Measurements from ENCODE around the gene RFX8. TPM values are rescaled to one million over a fixed set of nuclear protein-coding genes. Genes with fewer than 3 reads are reported as not detected.

Gene RFX8
- polyA plus RNA-seq, 1 of the 3 experiments (the other 2 are of a cell fraction) = 0.07 TPM

DNA sequence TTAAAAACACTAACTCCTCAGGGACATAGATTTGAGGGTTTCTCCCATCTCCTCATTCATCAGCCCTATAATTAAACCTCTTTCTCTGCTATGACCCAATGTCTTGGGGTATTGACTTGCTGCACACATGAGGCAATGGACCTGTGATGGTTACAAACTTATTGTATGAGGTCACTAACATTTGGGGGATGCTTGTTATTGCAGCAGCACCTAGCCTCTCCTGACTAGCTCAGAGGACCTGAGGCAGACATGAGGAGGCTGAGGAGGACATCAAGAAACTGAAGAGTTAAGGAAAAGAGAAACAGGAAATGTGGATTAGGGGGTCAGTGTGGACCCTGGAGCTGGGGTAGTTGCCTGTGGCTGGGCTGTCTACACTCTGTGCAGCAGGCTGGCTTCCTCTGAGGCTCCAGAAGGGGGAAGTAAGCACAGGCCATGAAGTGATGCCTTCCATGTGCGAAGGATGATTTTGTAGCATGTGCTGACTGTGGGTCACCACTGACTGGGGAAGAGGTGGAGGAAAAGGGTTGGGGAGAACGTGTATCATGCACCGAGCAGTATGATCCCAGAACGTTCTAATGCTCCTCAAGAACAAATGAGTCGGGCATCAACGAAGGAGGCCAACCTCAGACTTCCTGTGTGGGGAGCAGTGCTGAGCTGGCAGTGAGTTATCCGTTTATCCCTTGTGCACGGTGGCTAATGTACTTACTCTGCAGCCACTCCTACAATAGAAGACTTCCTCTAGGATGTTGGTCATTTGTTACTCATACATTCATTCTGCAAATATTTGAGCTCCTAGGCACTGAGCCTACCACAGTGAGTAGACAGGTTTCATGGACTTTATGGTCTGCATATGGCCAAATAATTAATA lies 42.1 kb upstream of the RFX8 start:
- H3K9me3 ChIP-seq = no peaks in the 10 kb centered on the region
- H3K27ac ChIP-seq (ENCODE audit: low read depth in 2 of 2, low read length in 1 of 2) = peak overlapping the region; percentile 65 to 96
- no peaks in the 10 kb centered on the region for H3K9me2 ChIP-seq
- 40% methylated on average over 4 of the region's 8 CpGs for WGBS (ENCODE audit: low lambda C conversion rate)
- peaks cover 31% of the 10 kb centered on the region for H3F3A ChIP-seq (replicated peaks; ENCODE audit: insufficient read depth)
- ChIA-PET POLR2A (interaction anchor here (1.0 kb wide), 1 partner anchor 180 kb away, joined by 3 read pairs; no protein-coding TSS in a partner anchor), CTCF (interaction anchor here (1.4 to 3.8 kb wide), 3 partner anchors 98 to 357 kb away, joined by 3 to 21 read pairs (median 4); no protein-coding TSS in a partner anchor)
- H3K4me3 ChIP-seq (ENCODE audit: low read depth in 2 of 2, low read length in 1 of 2) = peak overlapping the region in 1 of 2 experiments; percentile 26; a peak in 1 of 4 replicates
- H3K79me2 ChIP-seq (ENCODE audit: insufficient read depth) = no peaks in the 10 kb centered on the region
- H4K20me1 ChIP-seq (ENCODE audit: insufficient read depth) = no peaks in the 10 kb centered on the region
- H3K36me3 ChIP-seq (replicated peaks in 1 of 2; ENCODE audit: control insufficient read depth in 1 of 2, insufficient read depth in 2 of 2, low read length in 1 of 2) = no peaks in the 10 kb centered on the region
- H2AFZ ChIP-seq (ENCODE audit: low read depth) = 0 out of 2 replicates have a peak overlapping the region, but pooled peaks have one; percentile 17
- H3K4me1 ChIP-seq (ENCODE audit: control insufficient read depth in 1 of 2, insufficient read depth in 2 of 2, low read depth in 1 of 2, low read length in 1 of 2) = peaks cover 9 to 43% of the 10 kb centered on the region in 2 experiments; a peak in 3 of 4 replicates
- H3K9ac ChIP-seq = peak overlapping the region; percentile 65; the same call in 1 of the 2 replicates
- H3K4me2 ChIP-seq = peak overlapping the region; percentile 77; the same call in 1 of the 2 replicates
- DNase-seq = no peak
- H3K27me3 ChIP-seq (ENCODE audit: insufficient read depth) = no peaks in the 10 kb centered on the region
- TF ChIP-seq RCOR1 (IDR thresholded peaks at IDR 0.05; ENCODE audit: low read length) (no peak), MEF2A (IDR thresholded peaks at IDR 0.05; ENCODE audit: borderline replicate concordance, low read depth) (no peak), TAF1 (IDR thresholded peaks at IDR 0.05; ENCODE audit: borderline replicate concordance, low read depth, low read length) (no peak), GABPA (IDR thresholded peaks at IDR 0.05; ENCODE audit: low read depth) (peak; percentile 50), FOXJ3 (CRISPR knock-in tag; IDR thresholded peaks at IDR 0.05) (no peak), RXRA (IDR thresholded peaks at IDR 0.05; ENCODE audit: borderline replicate concordance, low read depth) (peak; percentile 79; the same call in 1 of the 2 replicates), ELF1 (IDR thresholded peaks at IDR 0.05) (no peak), MXI1 (IDR thresholded peaks at IDR 0.05; ENCODE audit: low read depth, low read length) (no peak), NRF1 (IDR thresholded peaks at IDR 0.05; ENCODE audit: low read depth, low read length) (no peak), YY1 (IDR thresholded peaks at IDR 0.05; ENCODE audit: low read depth) (no peak), CHD2 (IDR thresholded peaks at IDR 0.05; ENCODE audit: low read length, partially characterized antibody) (no peak), TCF12 (IDR thresholded peaks at IDR 0.05) (peak; percentile 83), FOXM1 (IDR thresholded peaks at IDR 0.05; ENCODE audit: low read depth) (0 out of 2 replicates have a peak, but pooled peaks have one; percentile 66), TEAD4 (IDR thresholded peaks at IDR 0.05; ENCODE audit: borderline replicate concordance, insufficient read depth) (peak; percentile 67; the same call in 1 of the 2 replicates), POLR2AphosphoS5 (IDR thresholded peaks at IDR 0.05; ENCODE audit: low read depth, low read length) (peak; percentile 45; the same call in 1 of the 2 replicates), EP300 (IDR thresholded peaks at IDR 0.05; ENCODE audit: borderline replicate concordance in 1 of 2, low read depth in 1 of 2, low read length in 1 of 2) (peak in 1 of 2 experiments; percentile 87; a peak in 2 of 4 replicates), NFIC (IDR thresholded peaks at IDR 0.05; ENCODE audit: borderline replicate concordance) (peak; percentile 75), JUND (IDR thresholded peaks at IDR 0.05) (peak; percentile 80), SIN3A (IDR thresholded peaks at IDR 0.05; ENCODE audit: borderline replicate concordance, low read depth, low read length) (no peak), EZH2phosphoT487 (IDR thresholded peaks at IDR 0.05; ENCODE audit: borderline replicate concordance, low read depth) (no peak)
- TF ChIP-seq, protein P1, sequence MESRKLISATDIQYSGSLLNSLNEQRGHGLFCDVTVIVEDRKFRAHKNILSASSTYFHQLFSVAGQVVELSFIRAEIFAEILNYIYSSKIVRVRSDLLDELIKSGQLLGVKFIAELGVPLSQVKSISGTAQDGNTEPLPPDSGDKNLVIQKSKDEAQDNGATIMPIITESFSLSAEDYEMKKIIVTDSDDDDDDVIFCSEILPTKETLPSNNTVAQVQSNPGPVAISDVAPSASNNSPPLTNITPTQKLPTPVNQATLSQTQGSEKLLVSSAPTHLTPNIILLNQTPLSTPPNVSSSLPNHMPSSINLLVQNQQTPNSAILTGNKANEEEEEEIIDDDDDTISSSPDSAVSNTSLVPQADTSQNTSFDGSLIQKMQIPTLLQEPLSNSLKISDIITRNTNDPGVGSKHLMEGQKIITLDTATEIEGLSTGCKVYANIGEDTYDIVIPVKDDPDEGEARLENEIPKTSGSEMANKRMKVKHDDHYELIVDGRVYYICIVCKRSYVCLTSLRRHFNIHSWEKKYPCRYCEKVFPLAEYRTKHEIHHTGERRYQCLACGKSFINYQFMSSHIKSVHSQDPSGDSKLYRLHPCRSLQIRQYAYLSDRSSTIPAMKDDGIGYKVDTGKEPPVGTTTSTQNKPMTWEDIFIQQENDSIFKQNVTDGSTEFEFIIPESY (IDR thresholded peaks at IDR 0.05; ENCODE audit: borderline replicate concordance, low read depth) = peak; percentile 54; the same call in 1 of the 2 replicates
- TF ChIP-seq, protein P2, sequence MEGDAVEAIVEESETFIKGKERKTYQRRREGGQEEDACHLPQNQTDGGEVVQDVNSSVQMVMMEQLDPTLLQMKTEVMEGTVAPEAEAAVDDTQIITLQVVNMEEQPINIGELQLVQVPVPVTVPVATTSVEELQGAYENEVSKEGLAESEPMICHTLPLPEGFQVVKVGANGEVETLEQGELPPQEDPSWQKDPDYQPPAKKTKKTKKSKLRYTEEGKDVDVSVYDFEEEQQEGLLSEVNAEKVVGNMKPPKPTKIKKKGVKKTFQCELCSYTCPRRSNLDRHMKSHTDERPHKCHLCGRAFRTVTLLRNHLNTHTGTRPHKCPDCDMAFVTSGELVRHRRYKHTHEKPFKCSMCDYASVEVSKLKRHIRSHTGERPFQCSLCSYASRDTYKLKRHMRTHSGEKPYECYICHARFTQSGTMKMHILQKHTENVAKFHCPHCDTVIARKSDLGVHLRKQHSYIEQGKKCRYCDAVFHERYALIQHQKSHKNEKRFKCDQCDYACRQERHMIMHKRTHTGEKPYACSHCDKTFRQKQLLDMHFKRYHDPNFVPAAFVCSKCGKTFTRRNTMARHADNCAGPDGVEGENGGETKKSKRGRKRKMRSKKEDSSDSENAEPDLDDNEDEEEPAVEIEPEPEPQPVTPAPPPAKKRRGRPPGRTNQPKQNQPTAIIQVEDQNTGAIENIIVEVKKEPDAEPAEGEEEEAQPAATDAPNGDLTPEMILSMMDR (IDR thresholded peaks at IDR 0.05) = no peak
- TF ChIP-seq, protein P3, sequence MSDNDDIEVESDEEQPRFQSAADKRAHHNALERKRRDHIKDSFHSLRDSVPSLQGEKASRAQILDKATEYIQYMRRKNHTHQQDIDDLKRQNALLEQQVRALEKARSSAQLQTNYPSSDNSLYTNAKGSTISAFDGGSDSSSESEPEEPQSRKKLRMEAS (IDR thresholded peaks at IDR 0.05; ENCODE audit: low read depth) = peak; percentile 83
- TF ChIP-seq, protein P4, sequence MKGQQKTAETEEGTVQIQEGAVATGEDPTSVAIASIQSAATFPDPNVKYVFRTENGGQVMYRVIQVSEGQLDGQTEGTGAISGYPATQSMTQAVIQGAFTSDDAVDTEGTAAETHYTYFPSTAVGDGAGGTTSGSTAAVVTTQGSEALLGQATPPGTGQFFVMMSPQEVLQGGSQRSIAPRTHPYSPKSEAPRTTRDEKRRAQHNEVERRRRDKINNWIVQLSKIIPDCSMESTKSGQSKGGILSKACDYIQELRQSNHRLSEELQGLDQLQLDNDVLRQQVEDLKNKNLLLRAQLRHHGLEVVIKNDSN (IDR thresholded peaks at IDR 0.05; ENCODE audit: borderline replicate concordance, low read depth) = no peak
- TF ChIP-seq, protein P5, sequence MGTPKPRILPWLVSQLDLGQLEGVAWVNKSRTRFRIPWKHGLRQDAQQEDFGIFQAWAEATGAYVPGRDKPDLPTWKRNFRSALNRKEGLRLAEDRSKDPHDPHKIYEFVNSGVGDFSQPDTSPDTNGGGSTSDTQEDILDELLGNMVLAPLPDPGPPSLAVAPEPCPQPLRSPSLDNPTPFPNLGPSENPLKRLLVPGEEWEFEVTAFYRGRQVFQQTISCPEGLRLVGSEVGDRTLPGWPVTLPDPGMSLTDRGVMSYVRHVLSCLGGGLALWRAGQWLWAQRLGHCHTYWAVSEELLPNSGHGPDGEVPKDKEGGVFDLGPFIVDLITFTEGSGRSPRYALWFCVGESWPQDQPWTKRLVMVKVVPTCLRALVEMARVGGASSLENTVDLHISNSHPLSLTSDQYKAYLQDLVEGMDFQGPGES (IDR thresholded peaks at IDR 0.05; ENCODE audit: low read depth, low read length) = no peak
- TF ChIP-seq, protein P6, sequence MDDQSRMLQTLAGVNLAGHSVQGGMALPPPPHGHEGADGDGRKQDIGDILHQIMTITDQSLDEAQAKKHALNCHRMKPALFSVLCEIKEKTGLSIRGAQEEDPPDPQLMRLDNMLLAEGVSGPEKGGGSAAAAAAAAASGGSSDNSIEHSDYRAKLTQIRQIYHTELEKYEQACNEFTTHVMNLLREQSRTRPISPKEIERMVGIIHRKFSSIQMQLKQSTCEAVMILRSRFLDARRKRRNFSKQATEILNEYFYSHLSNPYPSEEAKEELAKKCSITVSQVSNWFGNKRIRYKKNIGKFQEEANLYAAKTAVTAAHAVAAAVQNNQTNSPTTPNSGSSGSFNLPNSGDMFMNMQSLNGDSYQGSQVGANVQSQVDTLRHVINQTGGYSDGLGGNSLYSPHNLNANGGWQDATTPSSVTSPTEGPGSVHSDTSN (IDR thresholded peaks at IDR 0.05) = peak; percentile 76

Measured in SK-N-SH (cell line).